ENCODE measurements around the gene FSCN2. TPM values are rescaled to one million over a fixed set of nuclear protein-coding genes. Genes with fewer than 3 reads are reported as not detected.

The FSCN2 gene
- total RNA-seq, 6 donors from 2014 or later, result 2.7 to 37.7 (median 3.9) TPM

GRCh38 chr17:81487487-81488275 is 40.5 kb upstream of the FSCN2 start:
- H3K27me3 ChIP-seq, result no peaks in the 10 kb centered on the region
- no peaks in the 10 kb centered on the region for H3K36me3 ChIP-seq
- H3K4me1 ChIP-seq, result peaks cover 20 to 43% (median 30%) of the 10 kb centered on the region in 4 donors
- 46 to 65% methylated on average over 12 to 13 of the region's 87 CpGs for WGBS, 2 donors
- peak overlapping the region; percentile 84 to 91 (median 88) for H3K27ac ChIP-seq
- peak in 1 of 2 donors; percentile 44 for TF ChIP-seq POLR2AphosphoS5 (IDR thresholded peaks at IDR 0.05)
- TF ChIP-seq POLR2A (IDR thresholded peaks at IDR 0.05), result peak in 3 of 4 donors; percentile 55 to 91 (median 59)
- peak in 1 of 6 experiments; percentile 15 for TF ChIP-seq CTCF (IDR thresholded peaks at IDR 0.05)
- no peak for TF ChIP-seq EP300 (IDR thresholded peaks at IDR 0.05)
- ATAC-seq (ENCODE audit: low FRiP score in 2 of 2), result peak; percentile 61 to 92
- peak overlapping the region; percentile 52 to 71 (median 62) for H3K4me3 ChIP-seq
- DNase-seq, result peak; percentile 74 to 97
- no peaks in the 10 kb centered on the region for H3K9me3 ChIP-seq

- DNase-seq, result peak in 1 of 2 donors; percentile 85
- Histone ChIP-seq H3K27ac (peak overlapping the region; percentile 84 to 91 (median 88)), H3K4me1 (peaks cover 20 to 44% (median 27%) of the 10 kb centered on the region in 4 donors), H3K9me3 (no peaks in the 10 kb centered on the region), H3K4me3 (peak overlapping the region; percentile 52 to 71 (median 62)), H3K36me3 (no peaks in the 10 kb centered on the region), H3K27me3 (no peaks in the 10 kb centered on the region)
- peak in 1 of 2 donors; percentile 1 for ATAC-seq (ENCODE audit: low FRiP score in 2 of 2)
- WGBS, 2 donors, result 34 to 35% methylated on average over 7 to 23 of the region's 52 CpGs
- TF ChIP-seq POLR2AphosphoS5 (IDR thresholded peaks at IDR 0.05) (no peak), POLR2A (IDR thresholded peaks at IDR 0.05) (peak in 1 of 4 donors; percentile 5), CTCF (IDR thresholded peaks at IDR 0.05) (no peak)
Observed at GRCh38 chr17:81488276-81488860, 39.8 kb upstream of the FSCN2 start.

- no peak for TF ChIP-seq POLR2AphosphoS5 (IDR thresholded peaks at IDR 0.05)
- TF ChIP-seq EP300 (IDR thresholded peaks at IDR 0.05), result no peak
- no peak for TF ChIP-seq CTCF (IDR thresholded peaks at IDR 0.05)
- no peak for TF ChIP-seq POLR2A (IDR thresholded peaks at IDR 0.05)
- no peak overlapping the region for H3K27ac ChIP-seq
- H3K4me3 ChIP-seq, result no peak overlapping the region
- no peak for ATAC-seq (ENCODE audit: low FRiP score in 2 of 2)
- WGBS, 2 donors, result 88 to 94% methylated on average over 22 to 27 of the region's 27 CpGs
- H3K27me3 ChIP-seq, result no peaks in the 10 kb centered on the region
- no peaks in the 10 kb centered on the region for H3K9me3 ChIP-seq
- H3K36me3 ChIP-seq, result no peaks in the 10 kb centered on the region
- H3K4me1 ChIP-seq, result peaks cover 12 to 35% (median 20%) of the 10 kb centered on the region in 4 donors
- DNase-seq, result peak in 1 of 2 donors; percentile 82
Observed at GRCh38 chr17:81489012-81489997, 38.9 kb upstream of the FSCN2 start.

GRCh38 chr17:81489998-81490992 is 37.9 kb upstream of the FSCN2 start:
- DNase-seq, result peak in 1 of 2 donors; percentile 39
- peaks cover 8 to 27% (median 15%) of the 10 kb centered on the region in 4 donors for H3K4me1 ChIP-seq
- no peak overlapping the region for H3K4me3 ChIP-seq
- H3K36me3 ChIP-seq, result no peaks in the 10 kb centered on the region
- no peaks in the 10 kb centered on the region for H3K9me3 ChIP-seq
- no peak overlapping the region for H3K27ac ChIP-seq
- no peak for ATAC-seq (ENCODE audit: low FRiP score in 2 of 2)
- no peaks in the 10 kb centered on the region for H3K27me3 ChIP-seq
- TF ChIP-seq EP300 (IDR thresholded peaks at IDR 0.05) (no peak), CTCF (IDR thresholded peaks at IDR 0.05) (no peak), POLR2A (IDR thresholded peaks at IDR 0.05) (no peak), POLR2AphosphoS5 (IDR thresholded peaks at IDR 0.05) (no peak)
- WGBS, 2 donors, result 67% methylated on average over 10 to 14 of the region's 14 CpGs
